ENCODE measurements around the gene IQGAP3. TPM values are rescaled to one million over a fixed set of nuclear protein-coding genes. Genes with fewer than 3 reads are reported as not detected.

The IQGAP3 gene
- polyA plus RNA-seq, 1 donor from 2014 or later = not detected

DNA sequence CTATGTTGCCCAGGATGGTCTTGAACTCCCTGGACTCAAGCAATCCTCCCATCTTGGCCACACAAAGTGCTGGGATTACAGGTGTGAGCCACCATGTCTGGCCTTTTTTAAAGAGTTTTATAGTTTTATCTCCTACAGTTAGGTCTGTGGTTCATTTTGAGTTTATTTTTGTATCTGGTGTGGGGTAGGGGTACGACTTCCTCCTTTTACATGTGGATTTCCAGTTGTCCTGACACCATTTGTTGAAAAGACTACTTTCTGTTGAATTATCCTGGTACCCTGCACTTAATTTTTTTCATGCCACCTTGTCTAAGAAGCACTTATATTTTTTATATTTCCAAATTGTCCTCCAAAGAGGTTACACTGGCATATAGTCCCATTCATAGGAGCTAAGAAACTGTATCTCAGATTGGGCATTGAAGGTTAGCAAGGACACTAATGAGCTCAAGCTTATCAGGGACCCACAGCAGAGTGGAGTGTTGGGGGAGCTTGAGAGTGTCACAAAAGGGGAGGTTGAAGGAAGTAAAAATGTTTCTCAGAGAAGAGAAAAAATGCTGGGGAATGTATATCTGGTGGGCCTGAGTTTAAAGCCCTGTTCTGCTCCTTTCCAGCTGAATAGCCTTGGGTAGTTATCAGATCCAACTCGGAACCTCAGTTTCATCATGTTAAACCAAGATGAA is 48.4 kb downstream of the IQGAP3 start (continued):
- TF ChIP-seq, protein P1, sequence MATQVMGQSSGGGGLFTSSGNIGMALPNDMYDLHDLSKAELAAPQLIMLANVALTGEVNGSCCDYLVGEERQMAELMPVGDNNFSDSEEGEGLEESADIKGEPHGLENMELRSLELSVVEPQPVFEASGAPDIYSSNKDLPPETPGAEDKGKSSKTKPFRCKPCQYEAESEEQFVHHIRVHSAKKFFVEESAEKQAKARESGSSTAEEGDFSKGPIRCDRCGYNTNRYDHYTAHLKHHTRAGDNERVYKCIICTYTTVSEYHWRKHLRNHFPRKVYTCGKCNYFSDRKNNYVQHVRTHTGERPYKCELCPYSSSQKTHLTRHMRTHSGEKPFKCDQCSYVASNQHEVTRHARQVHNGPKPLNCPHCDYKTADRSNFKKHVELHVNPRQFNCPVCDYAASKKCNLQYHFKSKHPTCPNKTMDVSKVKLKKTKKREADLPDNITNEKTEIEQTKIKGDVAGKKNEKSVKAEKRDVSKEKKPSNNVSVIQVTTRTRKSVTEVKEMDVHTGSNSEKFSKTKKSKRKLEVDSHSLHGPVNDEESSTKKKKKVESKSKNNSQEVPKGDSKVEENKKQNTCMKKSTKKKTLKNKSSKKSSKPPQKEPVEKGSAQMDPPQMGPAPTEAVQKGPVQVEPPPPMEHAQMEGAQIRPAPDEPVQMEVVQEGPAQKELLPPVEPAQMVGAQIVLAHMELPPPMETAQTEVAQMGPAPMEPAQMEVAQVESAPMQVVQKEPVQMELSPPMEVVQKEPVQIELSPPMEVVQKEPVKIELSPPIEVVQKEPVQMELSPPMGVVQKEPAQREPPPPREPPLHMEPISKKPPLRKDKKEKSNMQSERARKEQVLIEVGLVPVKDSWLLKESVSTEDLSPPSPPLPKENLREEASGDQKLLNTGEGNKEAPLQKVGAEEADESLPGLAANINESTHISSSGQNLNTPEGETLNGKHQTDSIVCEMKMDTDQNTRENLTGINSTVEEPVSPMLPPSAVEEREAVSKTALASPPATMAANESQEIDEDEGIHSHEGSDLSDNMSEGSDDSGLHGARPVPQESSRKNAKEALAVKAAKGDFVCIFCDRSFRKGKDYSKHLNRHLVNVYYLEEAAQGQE (IDR thresholded peaks at IDR 0.05; ENCODE audit: borderline replicate concordance) = no peak
- no peak for TF ChIP-seq EP300 (conservative IDR thresholded peaks at IDR 0.05; ENCODE audit: poor library complexity, severe bottlenecking)

DNA sequence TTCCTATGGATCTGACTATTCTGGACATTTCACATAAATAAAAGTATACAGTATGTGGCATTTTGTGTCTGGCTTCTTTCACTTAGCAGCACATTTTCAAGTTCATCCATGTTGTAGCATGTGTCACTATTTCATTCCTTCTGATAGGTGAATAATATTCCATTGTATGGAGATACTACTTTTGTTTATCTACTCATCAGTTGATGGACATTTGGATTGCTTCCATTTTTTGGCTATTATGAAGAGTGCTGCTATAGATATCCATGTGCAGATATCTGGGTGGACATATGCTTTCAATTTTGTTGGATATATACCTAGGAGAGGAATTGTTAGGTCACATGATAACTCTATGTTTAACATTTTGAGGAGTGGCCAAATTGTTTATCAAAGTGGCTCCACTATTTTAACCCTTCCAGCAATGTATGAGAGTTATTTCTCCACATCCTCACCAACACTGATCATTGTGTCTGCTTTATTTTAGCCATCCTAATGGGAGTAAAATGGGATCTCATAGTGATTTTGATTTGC is 49.9 kb downstream of the IQGAP3 start:
- H2AFZ ChIP-seq (ENCODE audit: low read depth, low read length) = no peak overlapping the region
- H3K4me2 ChIP-seq (ENCODE audit: low read length) = no peak overlapping the region
- H3K9me2 ChIP-seq (ENCODE audit: insufficient read depth, low read length) = no peaks in the 10 kb centered on the region
- H3F3A ChIP-seq (ENCODE audit: insufficient read depth, low read length, poor library complexity, severe bottlenecking) = no peaks in the 10 kb centered on the region
- no peaks in the 10 kb centered on the region for H4K20me1 ChIP-seq (ENCODE audit: insufficient read depth)
- H3K79me2 ChIP-seq (replicated peaks; ENCODE audit: insufficient read depth, low read length) = no peaks in the 10 kb centered on the region
- H3K9me3 ChIP-seq (ENCODE audit: low read length) = no peaks in the 10 kb centered on the region
- H3K27ac ChIP-seq (ENCODE audit: low read length) = no peak overlapping the region
- H3K4me3 ChIP-seq (ENCODE audit: low read length) = no peak overlapping the region
- TF ChIP-seq MXI1 (conservative IDR thresholded peaks at IDR 0.05; ENCODE audit: poor library complexity, severe bottlenecking) = no peak
- TF ChIP-seq CTCF (IDR thresholded peaks at IDR 0.05; ENCODE audit: poor library complexity, severe bottlenecking) = no peak
- TF ChIP-seq POLR2AphosphoS5 (IDR thresholded peaks at IDR 0.05) = no peak
- TF ChIP-seq, protein P1 (IDR thresholded peaks at IDR 0.05; ENCODE audit: borderline replicate concordance) = no peak
- no peak for TF ChIP-seq SMC3 (conservative IDR thresholded peaks at IDR 0.05; ENCODE audit: poor library complexity)
- TF ChIP-seq EZH2 (IDR thresholded peaks at IDR 0.05; ENCODE audit: borderline replicate concordance, insufficient read depth, low read length, poor library complexity, severe bottlenecking) = no peak
- no peak for TF ChIP-seq EP300 (conservative IDR thresholded peaks at IDR 0.05; ENCODE audit: poor library complexity, severe bottlenecking)
- no peak for TF ChIP-seq TAF1 (IDR thresholded peaks at IDR 0.05; ENCODE audit: low read depth)
- TF ChIP-seq RAD21 (conservative IDR thresholded peaks at IDR 0.05) = no peak
- H3K27me3 ChIP-seq (ENCODE audit: insufficient read depth, low read depth, low read length) = no peaks in the 10 kb centered on the region
- H3K36me3 ChIP-seq (ENCODE audit: insufficient read depth, low read length) = no peaks in the 10 kb centered on the region
- no peak overlapping the region for H3K9ac ChIP-seq (ENCODE audit: low read length)
